Trophoblast cell (in vitro differentiated cells and primary cell): Measurements from ENCODE around the gene TCF25.

Source experiments
- DNase-seq, 2 donors: peaks; one replicate each; pipeline ENCODE4 v3.0.0-alpha.2; 2016
- H2AFZ ChIP-seq: 2 replicates; pipeline ENCODE4 v1.6.1; 2013; ENCODE audit warnings: low read length, moderate library complexity, mild to moderate bottlenecking; ENCODE audit not compliant: insufficient read depth, poor library complexity
- H2AK5ac ChIP-seq: 2 replicates; pipeline ENCODE4 v1.6.1; 2013; ENCODE audit warnings: mild to moderate bottlenecking, low read length
- H2BK120ac ChIP-seq: 2 replicates; pipeline ENCODE4 v1.6.1; 2013; ENCODE audit warnings: low read length, mild to moderate bottlenecking, moderate library complexity; ENCODE audit not compliant: insufficient read depth, poor library complexity
- H2BK12ac ChIP-seq: 2 replicates; pipeline ENCODE4 v1.6.1; 2013; ENCODE audit warnings: mild to moderate bottlenecking, low read length, moderate library complexity
- H2BK5ac ChIP-seq: 2 replicates; pipeline ENCODE4 v1.6.1; 2013; ENCODE audit warnings: low read length, low read depth, moderate library complexity, mild to moderate bottlenecking; ENCODE audit not compliant: poor library complexity
- H3K14ac ChIP-seq: 2 replicates; pipeline ENCODE4 v1.6.1; 2013; ENCODE audit warnings: mild to moderate bottlenecking, low read length
- H3K18ac ChIP-seq: 2 replicates; pipeline ENCODE4 v1.6.1; 2013; ENCODE audit warnings: mild to moderate bottlenecking, low read length
- H3K23ac ChIP-seq: 2 replicates; pipeline ENCODE4 v1.6.1; 2013; ENCODE audit warnings: low read length
- H3K27ac ChIP-seq: 2 replicates; pipeline ENCODE4 v1.5.1; 2013; ENCODE audit warnings: low read depth, mild to moderate bottlenecking, inconsistent platforms, low read length, moderate library complexity
- H3K27me3 ChIP-seq: 2 replicates; pipeline ENCODE4 v1.6.1; 2013; ENCODE audit warnings: inconsistent platforms, mild to moderate bottlenecking, low read length, moderate library complexity; ENCODE audit not compliant: insufficient read depth
- H3K36me3 ChIP-seq, 2 experiments: 1 replicate in 1 of 2; 2 replicates in 1 of 2; pipeline ENCODE4 v1.6.1; 2013; ENCODE audit warnings: low read length in 2 of 2, mild to moderate bottlenecking in 2 of 2, moderate library complexity in 1 of 2; ENCODE audit not compliant: insufficient read depth in 2 of 2, control insufficient read depth in 1 of 2
- H3K4ac ChIP-seq: 2 replicates; pipeline ENCODE4 v1.6.1; 2013; ENCODE audit warnings: low read depth, mild to moderate bottlenecking, low read length, moderate library complexity
- H3K4me1 ChIP-seq, 2 experiments: 1 replicate in 1 of 2; 2 replicates in 1 of 2; pipeline ENCODE4 v1.6.1; 2013; ENCODE audit warnings: low read length in 2 of 2, mild to moderate bottlenecking in 2 of 2, moderate library complexity in 1 of 2; ENCODE audit not compliant: insufficient read depth in 2 of 2, control insufficient read depth in 1 of 2
- H3K4me2 ChIP-seq: 2 replicates; pipeline ENCODE4 v1.6.1; 2013; ENCODE audit warnings: inconsistent platforms, mild to moderate bottlenecking, low read length, moderate library complexity
- H3K4me3 ChIP-seq: 2 replicates; pipeline ENCODE4 v1.5.1; 2013; ENCODE audit warnings: mild to moderate bottlenecking, low read depth, low read length, inconsistent platforms
- H3K79me1 ChIP-seq: one replicate; pipeline ENCODE4 v1.6.1; 2013; ENCODE audit warnings: low read length
- H3K79me2 ChIP-seq: 2 replicates; pipeline ENCODE4 v1.6.1; 2013; ENCODE audit warnings: low read length, mild to moderate bottlenecking; ENCODE audit not compliant: control insufficient read depth, insufficient read depth, poor library complexity
- H3K9ac ChIP-seq: 2 replicates; pipeline ENCODE4 v1.6.1; 2013; ENCODE audit warnings: mild to moderate bottlenecking, low read length
- H3K9me3 ChIP-seq: 2 replicates; pipeline ENCODE4 v1.6.1; 2013; ENCODE audit warnings: low read depth, mild to moderate bottlenecking, control low read depth, inconsistent platforms, low read length; ENCODE audit not compliant: insufficient read depth
- H4K12ac ChIP-seq: 2 replicates; pipeline ENCODE4 v1.6.1; 2013; ENCODE audit warnings: low read depth, mild to moderate bottlenecking, low read length, moderate library complexity
- H4K8ac ChIP-seq: 2 replicates; pipeline ENCODE4 v1.6.1; 2013; ENCODE audit warnings: low read depth, mild to moderate bottlenecking, low read length, moderate library complexity
- H4K91ac ChIP-seq: one replicate; pipeline ENCODE4 v1.6.1; 2013; ENCODE audit warnings: low read depth, mild to moderate bottlenecking, low read length, moderate library complexity
- WGBS: extraction: QIAGEN DNeasy Blood & Tissue Kit; methylation state at CpG from one replicate; pipeline ENCODE4 v1.1.7; 2013; ENCODE audit warnings: missing lambda C conversion rate; ENCODE audit not compliant: insufficient read length, insufficient coverage; ENCODE audit errors: extremely low coverage; 5-methylcytosine and 5-hydroxymethylcytosine counted together

TCF25 gene

DNA sequence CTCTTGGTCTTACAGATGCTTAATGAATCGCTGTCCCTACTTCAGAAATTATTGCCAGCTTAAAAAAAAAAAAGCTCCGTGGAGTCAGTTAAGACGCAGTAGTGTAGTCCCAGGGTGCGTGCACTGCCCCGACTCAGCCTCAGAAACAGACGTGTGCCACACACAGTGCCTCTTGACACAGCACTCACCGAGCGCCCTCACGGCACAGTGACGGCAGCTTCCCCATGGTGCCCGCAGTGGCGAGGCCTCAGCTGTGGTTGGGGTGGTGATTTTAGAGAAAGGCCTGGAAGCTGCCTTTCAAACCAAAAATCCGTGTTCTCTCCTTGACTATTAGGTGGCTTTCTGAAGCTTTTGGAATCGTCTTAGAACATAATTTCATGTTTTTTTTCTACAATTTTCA lies 13.9 kb downstream of the TCF25 start:
- Histone ChIP-seq H3K18ac (no peak overlapping the region), H3K79me2 (peaks cover 1% of the 10 kb centered on the region), H3K27ac (no peak overlapping the region), H4K8ac (no peak overlapping the region), H3K9ac (no peak overlapping the region), H4K91ac (no peak overlapping the region), H3K23ac (no peak overlapping the region), H3K4me3 (no peak overlapping the region), H3K9me3 (peaks cover 1% of the 10 kb centered on the region), H3K4ac (no peak overlapping the region), H3K4me1 (peaks cover 0 to 6% of the 10 kb centered on the region in 2 experiments), H3K4me2 (no peak overlapping the region), H4K12ac (no peak overlapping the region), H3K36me3 (peaks cover 77% of the 10 kb centered on the region in 2 experiments), H3K14ac (no peak overlapping the region), H2AK5ac (no peak overlapping the region), H3K27me3 (no peaks in the 10 kb centered on the region), H2BK12ac (no peak overlapping the region), H3K79me1 (no peaks in the 10 kb centered on the region), H2AFZ (no peak overlapping the region), H2BK5ac (no peak overlapping the region), H2BK120ac (no peak overlapping the region)
- WGBS = no CpG with 5 or more reads among the region's 14 CpGs
- no peak for DNase-seq

DNA sequence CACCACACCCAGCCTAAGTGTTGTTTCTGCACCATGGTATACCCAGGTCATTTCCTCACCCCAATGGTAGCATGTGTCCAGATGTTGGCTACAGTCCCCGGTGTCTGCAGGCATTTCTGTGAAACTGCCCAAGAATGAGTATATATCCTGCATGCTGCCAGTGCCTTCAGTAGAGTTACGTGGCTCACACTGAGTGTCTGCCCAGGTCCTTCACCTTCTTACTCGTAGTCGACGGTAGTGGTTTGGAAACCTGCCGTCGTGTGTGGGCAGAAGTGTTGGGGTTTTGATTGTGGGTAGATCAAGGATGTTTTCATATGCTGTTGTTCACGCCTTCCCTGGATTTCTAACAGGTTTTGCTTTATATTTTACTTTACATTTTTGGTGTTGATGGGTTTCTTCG lies 16.8 kb downstream of the TCF25 start:
- Histone ChIP-seq H3K4ac (no peak overlapping the region), H3K9me3 (peaks cover 1% of the 10 kb centered on the region), H3K23ac (no peak overlapping the region), H2AFZ (no peak overlapping the region), H3K4me3 (no peak overlapping the region), H3K4me1 (no peaks in the 10 kb centered on the region), H2BK5ac (no peak overlapping the region), H4K8ac (no peak overlapping the region), H2AK5ac (no peak overlapping the region), H3K79me1 (no peaks in the 10 kb centered on the region), H4K91ac (no peak overlapping the region), H2BK12ac (no peak overlapping the region), H3K36me3 (peaks cover 82% of the 10 kb centered on the region in 2 experiments), H2BK120ac (no peak overlapping the region), H3K4me2 (no peak overlapping the region), H3K14ac (no peak overlapping the region), H3K27ac (no peak overlapping the region), H3K18ac (no peak overlapping the region), H3K27me3 (no peaks in the 10 kb centered on the region), H3K79me2 (no peaks in the 10 kb centered on the region), H4K12ac (no peak overlapping the region), H3K9ac (no peak overlapping the region)
- no peak for DNase-seq
- no CpG with 5 or more reads among the region's 9 CpGs for WGBS

DNA sequence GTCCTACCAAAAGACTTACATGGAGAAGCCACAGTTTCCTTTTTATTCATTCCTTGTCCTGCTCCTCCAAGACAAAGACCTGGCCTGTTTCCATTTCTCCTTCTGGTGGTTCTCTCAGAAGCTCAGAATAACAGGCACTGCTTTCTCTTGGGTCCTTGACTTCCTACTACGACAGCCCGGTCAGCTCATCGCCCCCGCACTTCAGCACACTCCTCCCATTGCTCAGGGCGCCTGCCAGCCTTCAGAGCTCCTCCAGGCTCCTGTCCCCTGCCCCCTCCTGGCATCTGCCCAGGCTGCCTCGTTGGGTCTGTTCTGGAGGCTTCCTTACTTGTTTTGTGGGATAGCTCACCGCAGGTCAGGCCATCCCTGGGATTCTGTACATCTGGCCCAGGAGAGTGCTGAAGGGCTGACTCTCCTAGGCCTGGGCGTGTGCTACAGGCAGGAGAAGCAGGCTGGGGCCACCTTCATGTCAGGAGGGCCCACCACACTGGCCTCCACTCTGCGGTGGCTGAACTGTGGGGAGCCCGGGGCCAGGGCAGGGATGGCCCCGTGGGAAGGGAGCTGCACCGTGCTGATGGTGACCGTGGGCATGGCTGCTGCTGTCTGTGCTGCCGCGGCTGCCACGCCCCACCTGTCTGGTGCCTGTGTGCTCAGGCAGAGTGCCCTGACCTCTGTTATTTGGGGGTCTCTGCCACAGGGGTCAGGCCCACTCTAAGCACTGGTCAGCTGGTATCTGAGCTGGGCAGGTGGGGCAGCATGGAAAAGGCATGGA lies 17.7 kb downstream of the TCF25 start:
- Histone ChIP-seq H2BK5ac (no peak overlapping the region), H4K12ac (peak overlapping the region; percentile 23), H3K23ac (no peak overlapping the region), H2BK120ac (no peak overlapping the region), H3K79me2 (no peaks in the 10 kb centered on the region), H4K91ac (no peak overlapping the region), H2BK12ac (no peak overlapping the region), H4K8ac (no peak overlapping the region), H3K27me3 (no peaks in the 10 kb centered on the region), H3K4me1 (no peaks in the 10 kb centered on the region), H3K36me3 (peaks cover 83 to 84% of the 10 kb centered on the region in 2 experiments), H3K18ac (peak overlapping the region; percentile 68), H3K9me3 (peaks cover 1% of the 10 kb centered on the region), H3K4me2 (no peak overlapping the region), H3K4me3 (no peak overlapping the region), H2AFZ (no peak overlapping the region), H3K27ac (no peak overlapping the region), H3K14ac (no peak overlapping the region), H3K4ac (no peak overlapping the region), H3K79me1 (no peaks in the 10 kb centered on the region), H3K9ac (no peak overlapping the region), H2AK5ac (no peak overlapping the region)
- DNase-seq = no peak
- no CpG with 5 or more reads among the region's 16 CpGs for WGBS

DNA sequence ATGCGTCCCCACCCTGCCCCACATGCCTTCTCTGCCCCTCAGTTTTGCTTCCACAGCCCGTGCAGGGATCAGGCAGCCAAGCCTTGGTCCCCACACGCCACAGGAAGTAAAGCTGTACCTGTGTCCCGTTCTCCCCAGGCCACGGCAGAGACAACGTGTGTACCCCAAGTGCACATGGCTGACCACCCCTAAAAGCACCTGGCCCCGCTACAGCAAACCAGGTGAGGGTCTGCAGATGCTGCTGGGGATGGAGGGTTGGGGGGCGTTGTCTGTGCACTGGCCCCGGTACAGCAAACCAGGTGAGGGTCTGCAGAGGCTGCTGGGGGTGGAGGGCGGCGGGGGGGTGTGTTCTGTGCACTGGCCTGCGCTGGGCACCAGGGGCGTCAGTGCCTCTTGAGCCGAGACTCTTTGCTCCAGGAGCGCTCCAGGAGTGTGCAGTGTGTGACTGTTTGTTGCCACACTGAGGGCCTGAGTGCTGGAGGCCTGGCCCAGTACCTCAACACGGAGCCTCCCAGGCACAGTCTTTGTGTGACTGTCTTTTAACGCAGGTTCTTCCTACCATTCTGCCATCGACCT lies 18.8 kb downstream of the TCF25 start:
- Histone ChIP-seq H3K9ac (no peak overlapping the region), H3K27ac (no peak overlapping the region), H3K9me3 (peaks cover 1% of the 10 kb centered on the region), H3K4ac (no peak overlapping the region), H4K91ac (no peak overlapping the region), H3K79me2 (no peaks in the 10 kb centered on the region), H3K23ac (no peak overlapping the region), H4K8ac (no peak overlapping the region), H4K12ac (no peak overlapping the region), H2AFZ (no peak overlapping the region), H2BK12ac (no peak overlapping the region), H3K14ac (no peak overlapping the region), H2BK120ac (no peak overlapping the region), H3K4me1 (no peaks in the 10 kb centered on the region), H3K4me3 (no peak overlapping the region), H2AK5ac (no peak overlapping the region), H3K79me1 (no peaks in the 10 kb centered on the region), H3K27me3 (no peaks in the 10 kb centered on the region), H3K4me2 (no peak overlapping the region), H2BK5ac (no peak overlapping the region), H3K18ac (no peak overlapping the region), H3K36me3 (peaks cover 85 to 86% of the 10 kb centered on the region in 2 experiments)
- no peak for DNase-seq
- WGBS = no CpG with 5 or more reads among the region's 18 CpGs
